Ectodermal cell (in vitro differentiated cells): ENCODE results near the gene PEX16.
A peak's percentile ranks its signal among the peaks of the same experiment; 100 is the strongest.

ENCODE experiments used
- H3K27ac ChIP-seq: 2 replicates; pipeline ENCODE4 v1.7.0; 2013; ENCODE audit warnings: mild to moderate bottlenecking, low read depth, low read length; ENCODE audit not compliant: insufficient read depth, poor library complexity, severe bottlenecking
- H3K27me3 ChIP-seq: 2 replicates; pipeline ENCODE4 v1.7.0; 2013; ENCODE audit warnings: mild to moderate bottlenecking, low read length; ENCODE audit not compliant: insufficient read depth, control insufficient read depth, poor library complexity, severe bottlenecking
- H3K36me3 ChIP-seq: one replicate; pipeline ENCODE4 v1.7.0; 2013; ENCODE audit warnings: low read length; ENCODE audit not compliant: control insufficient read depth, insufficient read depth
- H3K4me1 ChIP-seq: one replicate; pipeline ENCODE4 v1.7.0; 2013; ENCODE audit warnings: low read length; ENCODE audit not compliant: control insufficient read depth, insufficient read depth
- H3K4me3 ChIP-seq: 2 replicates; pipeline ENCODE4 v1.7.0; 2013; ENCODE audit warnings: low read depth, low read length, control low read depth; ENCODE audit not compliant: insufficient read depth
- H3K9me3 ChIP-seq: 2 replicates; pipeline ENCODE4 v1.7.0; 2013; ENCODE audit warnings: mild to moderate bottlenecking, low read length, moderate library complexity; ENCODE audit not compliant: control insufficient read depth
- WGBS, 2 experiments: methylation state at CpG; one replicate each; pipeline ENCODE4 v1.1.7; 2013; ENCODE audit warnings: missing lambda C conversion rate in 2 of 2; 5-methylcytosine and 5-hydroxymethylcytosine counted together

The PEX16 gene

DNA sequence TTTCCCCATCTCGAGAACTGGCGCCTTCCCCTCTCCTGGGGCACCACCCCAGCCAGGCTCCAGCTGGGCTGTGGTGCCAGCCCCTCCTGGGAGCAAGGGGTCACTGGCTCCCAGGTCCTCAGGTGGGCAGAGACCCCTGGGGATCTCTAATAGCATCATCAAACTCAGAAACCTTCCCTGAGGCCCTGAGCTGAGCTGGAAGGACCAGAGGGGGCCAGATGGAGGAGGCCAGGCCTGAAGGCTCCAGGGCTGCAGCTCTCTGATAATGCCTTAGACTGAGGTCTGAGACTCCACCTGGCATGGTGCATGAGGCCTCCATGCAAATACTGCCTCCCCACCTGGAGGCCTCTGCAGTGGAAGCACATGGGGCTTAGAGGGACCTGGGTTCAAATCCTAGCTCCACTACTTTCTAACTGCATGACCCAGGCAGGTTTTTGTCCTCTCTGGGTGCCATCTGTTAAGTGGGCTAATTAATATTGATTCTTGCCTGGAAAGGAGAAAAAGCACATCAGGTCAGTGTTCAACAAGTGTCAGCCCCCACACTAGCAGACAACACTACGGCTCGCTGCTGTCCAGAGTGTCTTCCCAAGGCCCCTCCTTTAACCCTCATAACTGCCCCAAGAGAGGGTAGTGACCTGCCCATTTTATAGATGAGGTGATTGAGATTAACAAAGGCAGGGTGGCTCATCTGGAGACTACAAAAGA, 30.7 kb downstream of the PEX16 start:
- Histone ChIP-seq H3K36me3 (no peaks in the 10 kb centered on the region), H3K27me3 (peaks cover 18% of the 10 kb centered on the region), H3K27ac (no peak overlapping the region), H3K4me1 (peaks cover 5% of the 10 kb centered on the region), H3K9me3 (no peaks in the 10 kb centered on the region), H3K4me3 (no peak overlapping the region)
- WGBS, 2 experiments: 83 to 84% methylated on average over 3 to 4 of the region's 4 CpGs

DNA sequence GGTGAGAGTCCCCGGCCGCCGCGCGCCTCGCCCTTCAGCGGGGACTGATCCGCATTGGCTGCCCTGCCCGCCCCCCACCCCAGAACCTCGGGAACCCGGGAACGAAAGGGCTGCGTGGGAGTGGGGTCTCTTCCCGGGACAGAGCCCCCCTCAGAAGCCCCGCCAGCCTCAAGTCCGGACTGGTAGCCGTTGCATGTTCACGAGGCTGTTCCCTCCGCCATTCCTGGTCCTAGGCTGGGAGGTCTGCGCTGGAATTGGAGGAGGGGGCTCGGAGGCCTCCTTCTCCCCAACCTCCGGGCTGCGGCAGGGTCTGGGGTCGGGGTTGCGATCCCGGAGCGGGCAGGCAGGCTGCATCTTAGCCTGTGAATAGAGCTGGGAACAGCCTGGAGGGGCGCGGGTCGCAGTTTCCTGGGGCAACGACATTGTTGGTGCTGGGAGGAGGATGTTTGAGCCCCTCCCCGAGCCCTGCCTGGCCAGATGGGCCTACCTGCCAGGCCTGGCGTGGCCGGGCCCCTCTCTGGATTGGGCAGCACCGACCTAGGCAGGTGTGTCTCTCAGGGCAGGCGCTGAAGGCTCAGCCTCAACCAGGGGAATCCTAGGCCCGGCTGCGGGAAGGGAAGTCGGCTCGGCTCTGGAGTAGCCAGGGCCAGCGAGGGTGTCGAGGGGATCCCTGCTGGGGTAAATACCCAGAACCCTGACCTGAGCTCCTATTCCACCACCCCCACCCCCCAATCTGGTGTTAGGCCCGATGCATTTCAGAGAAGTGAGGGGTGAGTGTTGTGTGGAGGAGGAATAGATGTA, 31.6 kb downstream of the PEX16 start:
- Histone ChIP-seq H3K9me3 (no peaks in the 10 kb centered on the region), H3K4me1 (peaks cover 5% of the 10 kb centered on the region), H3K4me3 (peak overlapping the region; percentile 63), H3K27me3 (peaks cover 18% of the 10 kb centered on the region), H3K27ac (no peak overlapping the region), H3K36me3 (no peaks in the 10 kb centered on the region)
- 11% methylated on average over 42 of the region's 43 CpGs for WGBS, 2 experiments

DNA sequence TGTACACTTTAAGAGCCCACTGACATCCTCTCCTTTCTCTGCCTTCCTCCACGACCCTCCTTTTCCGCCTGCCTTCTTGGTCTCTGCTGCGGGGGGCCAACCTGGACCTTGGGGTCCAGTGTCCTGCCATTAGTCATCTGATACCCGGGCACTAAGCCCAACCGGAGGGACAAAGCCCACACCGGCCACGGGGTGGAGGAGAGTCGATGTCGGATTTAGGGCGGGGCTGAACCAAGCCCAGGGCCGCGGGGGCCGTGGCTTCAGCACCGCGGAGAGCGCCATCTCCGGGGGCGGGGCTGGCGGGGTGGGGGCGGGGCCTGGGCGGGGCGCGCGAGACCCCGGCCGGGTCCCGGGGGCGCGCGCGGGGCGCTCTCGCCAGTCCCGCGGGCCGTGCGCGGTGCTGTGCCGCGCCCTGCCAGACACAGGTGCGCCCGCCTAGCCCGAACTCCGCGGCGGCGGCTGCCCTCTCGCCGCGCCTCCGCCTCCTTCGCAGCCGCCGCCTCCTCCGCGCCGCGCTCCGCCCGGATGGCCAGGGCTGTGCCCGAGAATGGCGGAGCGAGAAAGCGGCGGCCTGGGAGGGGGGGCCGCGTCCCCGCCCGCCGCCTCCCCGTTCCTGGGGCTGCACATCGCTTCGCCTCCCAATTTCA, 32.3 kb downstream of the PEX16 start, which contains the start of gene MAPK8IP1:
MAPK8IP1 (plus strand) TSS at position 378 of the 647 bp plus-strand sequence; CDS start at position 548, 170 bp downstream.
- Histone ChIP-seq H3K27me3 (peaks cover 18% of the 10 kb centered on the region), H3K4me3 (peak within 1 kb of the TSS; percentile 63), H3K4me1 (peaks cover 5% of the 10 kb centered on the region), H3K9me3 (no peaks in the 10 kb centered on the region), H3K36me3 (no peaks in the 10 kb centered on the region), H3K27ac (no peak within 1 kb of the TSS)
- 1% methylated on average over 73 of the region's 73 CpGs for WGBS, 2 experiments

DNA sequence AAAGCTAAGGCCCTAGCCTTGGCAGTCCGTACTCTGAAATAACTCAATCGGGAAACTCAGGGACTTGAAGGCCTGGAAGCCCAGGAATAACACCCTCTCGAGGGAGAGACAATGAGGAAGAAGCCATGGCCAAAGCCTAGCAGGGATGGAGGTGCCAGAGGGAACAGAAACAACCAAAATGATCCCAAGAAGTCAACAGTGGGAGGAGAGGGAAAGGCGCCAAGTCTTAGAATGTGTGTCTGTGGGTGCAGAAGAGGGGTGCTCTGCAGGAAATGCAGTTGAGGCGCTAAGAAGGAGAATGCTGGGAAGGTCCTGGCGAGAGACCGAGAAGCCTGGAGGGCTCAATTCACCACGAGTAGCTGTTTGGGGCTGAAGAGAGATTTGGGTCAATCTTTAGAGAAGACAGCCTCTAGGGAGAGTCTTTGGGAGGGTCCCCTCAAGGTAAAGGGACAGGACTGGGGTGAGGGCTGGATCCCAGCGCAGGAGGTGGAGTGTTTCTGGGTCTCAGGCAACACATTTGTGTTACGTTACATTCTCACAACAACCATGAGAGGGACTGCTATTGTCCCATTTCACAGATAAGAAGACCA, 33.0 kb downstream of the PEX16 start:
- Histone ChIP-seq H3K9me3 (no peaks in the 10 kb centered on the region), H3K27ac (no peak overlapping the region), H3K4me3 (peak overlapping the region; percentile 22), H3K36me3 (no peaks in the 10 kb centered on the region), H3K4me1 (peaks cover 5% of the 10 kb centered on the region), H3K27me3 (peaks cover 18% of the 10 kb centered on the region)
- WGBS, 2 experiments: 91 to 92% methylated on average over 10 of the region's 10 CpGs

DNA sequence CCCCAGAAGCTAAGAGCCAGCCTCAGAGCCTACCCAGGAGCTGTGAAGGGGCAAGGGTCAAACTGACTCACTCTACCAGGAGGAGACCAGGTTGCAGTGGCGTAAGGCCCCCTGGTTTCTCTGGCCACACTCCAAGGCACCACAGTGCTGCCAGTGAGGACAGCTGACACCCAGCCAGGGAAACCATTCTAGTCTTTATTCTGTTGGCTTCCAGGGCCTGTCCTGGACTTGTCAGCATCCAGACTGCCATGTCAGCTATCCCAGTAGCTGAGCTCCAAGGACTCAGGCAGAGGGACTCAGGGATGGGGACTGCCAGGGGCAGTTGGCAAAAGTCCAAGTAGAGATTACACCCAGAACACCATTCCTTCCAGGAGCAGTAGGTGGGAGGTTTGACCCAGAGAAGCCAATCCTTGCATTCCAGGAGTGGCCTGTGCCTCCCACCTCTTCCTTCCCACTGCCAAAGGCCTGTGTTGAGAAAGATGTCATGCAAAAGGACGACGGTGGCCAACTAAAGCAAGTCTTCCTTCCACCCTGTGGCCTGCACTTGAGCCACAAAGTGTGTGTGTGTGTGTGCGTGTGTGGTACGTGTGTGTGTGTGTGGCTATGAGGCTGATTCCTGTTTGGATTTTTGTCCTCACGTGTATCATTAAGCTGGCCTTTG, 35.8 kb downstream of the PEX16 start:
- peaks cover 16% of the 10 kb centered on the region for H3K27me3 ChIP-seq
- H3K4me3 ChIP-seq: no peak overlapping the region
- no peak overlapping the region for H3K27ac ChIP-seq
- no peaks in the 10 kb centered on the region for H3K9me3 ChIP-seq
- H3K4me1 ChIP-seq: peaks cover 5% of the 10 kb centered on the region
- H3K36me3 ChIP-seq: no peaks in the 10 kb centered on the region
- WGBS, 2 experiments: 87 to 91% methylated on average over 6 of the region's 6 CpGs

DNA sequence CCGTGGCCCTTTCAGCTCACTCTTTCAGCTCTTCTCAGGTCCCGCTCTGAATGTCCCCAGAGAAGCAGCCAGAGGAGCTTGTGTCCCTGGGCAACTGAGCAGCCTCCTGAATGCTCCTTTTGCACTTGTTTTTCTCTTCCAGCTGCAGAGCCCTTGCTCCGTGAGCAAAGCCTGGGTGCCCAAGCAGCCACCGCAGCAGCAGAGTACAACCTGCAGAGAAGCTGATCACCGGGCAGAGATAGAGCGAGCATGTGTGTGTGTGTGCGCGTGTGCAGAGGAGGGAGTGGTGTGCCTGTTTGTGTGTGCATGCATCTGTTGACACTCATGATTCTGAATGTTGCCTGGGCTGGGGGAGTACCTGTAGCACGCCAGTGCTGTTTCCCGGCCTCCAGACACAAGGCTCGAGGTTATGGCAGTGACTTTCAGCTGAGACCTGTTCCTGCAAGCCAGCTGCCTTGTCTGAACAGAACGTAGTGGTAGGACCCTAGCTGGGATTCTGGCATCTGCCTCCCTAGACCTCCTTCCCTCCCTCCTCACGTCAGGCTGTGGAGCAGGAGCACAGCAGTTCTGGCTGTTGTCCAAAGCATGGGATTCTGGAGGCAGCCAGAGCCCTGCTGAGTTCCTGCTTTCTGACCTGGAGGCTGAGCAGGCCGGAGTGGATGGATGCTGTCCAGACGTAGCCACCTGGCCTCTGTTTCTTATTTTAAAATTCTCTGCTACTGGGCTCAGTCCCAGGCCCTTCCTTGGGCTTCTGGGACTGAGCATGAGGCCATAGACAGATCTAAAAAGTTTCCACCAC, 36.7 kb downstream of the PEX16 start:
- H3K9me3 ChIP-seq: no peaks in the 10 kb centered on the region
- no peak overlapping the region for H3K4me3 ChIP-seq
- 95% methylated on average over 15 of the region's 15 CpGs for WGBS, 2 experiments
- H3K27ac ChIP-seq: no peak overlapping the region
- H3K27me3 ChIP-seq: peaks cover 8% of the 10 kb centered on the region
- H3K4me1 ChIP-seq: peaks cover 14% of the 10 kb centered on the region
- H3K36me3 ChIP-seq: no peaks in the 10 kb centered on the region

DNA sequence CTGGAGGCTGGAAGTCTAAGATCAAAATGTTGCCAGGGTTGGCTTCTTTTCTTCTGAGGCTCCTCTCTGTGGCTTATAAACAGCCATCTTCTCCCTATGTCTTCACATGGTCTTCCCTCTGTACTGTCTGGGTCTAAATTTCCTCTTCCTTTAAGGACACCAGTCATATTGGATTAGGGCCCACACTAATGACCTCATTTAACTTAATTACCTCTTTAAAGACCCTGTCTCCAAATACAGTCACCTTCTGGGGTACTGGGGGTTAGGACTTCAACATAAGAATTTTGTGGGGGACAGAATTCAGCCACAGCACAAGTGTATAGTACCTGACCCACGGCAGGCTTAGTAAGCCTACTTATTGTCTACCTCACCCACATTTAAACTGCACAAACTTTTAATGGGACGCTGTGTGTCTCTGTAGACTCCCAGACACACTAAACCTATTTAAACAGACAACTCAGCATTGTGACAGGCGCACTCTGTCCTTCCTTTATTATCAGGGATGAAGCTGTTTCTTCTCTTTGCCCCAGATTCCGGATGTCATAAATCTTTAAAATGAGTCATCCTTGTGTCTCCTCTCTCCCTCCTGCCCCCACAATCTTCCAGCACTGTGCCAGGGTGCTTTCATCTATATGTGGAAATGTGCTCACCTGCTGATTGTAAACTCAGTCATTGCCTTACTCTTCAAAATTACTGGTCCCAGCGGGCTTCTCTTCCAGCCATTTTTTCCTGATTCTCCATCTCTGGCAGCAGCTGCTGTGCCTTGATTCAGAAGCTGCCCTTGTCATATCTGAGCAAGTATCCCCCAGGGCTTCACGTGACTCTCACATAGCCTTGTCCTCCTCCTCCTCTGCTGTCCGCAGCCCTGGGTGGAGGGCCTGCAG, 37.6 kb downstream of the PEX16 start:
- no peak overlapping the region for H3K4me3 ChIP-seq
- peaks cover 2% of the 10 kb centered on the region for H3K27me3 ChIP-seq
- no peaks in the 10 kb centered on the region for H3K9me3 ChIP-seq
- peaks cover 13% of the 10 kb centered on the region for H3K4me1 ChIP-seq
- 90 to 95% methylated on average over 7 of the region's 7 CpGs for WGBS, 2 experiments
- H3K27ac ChIP-seq: no peak overlapping the region
- no peaks in the 10 kb centered on the region for H3K36me3 ChIP-seq

DNA sequence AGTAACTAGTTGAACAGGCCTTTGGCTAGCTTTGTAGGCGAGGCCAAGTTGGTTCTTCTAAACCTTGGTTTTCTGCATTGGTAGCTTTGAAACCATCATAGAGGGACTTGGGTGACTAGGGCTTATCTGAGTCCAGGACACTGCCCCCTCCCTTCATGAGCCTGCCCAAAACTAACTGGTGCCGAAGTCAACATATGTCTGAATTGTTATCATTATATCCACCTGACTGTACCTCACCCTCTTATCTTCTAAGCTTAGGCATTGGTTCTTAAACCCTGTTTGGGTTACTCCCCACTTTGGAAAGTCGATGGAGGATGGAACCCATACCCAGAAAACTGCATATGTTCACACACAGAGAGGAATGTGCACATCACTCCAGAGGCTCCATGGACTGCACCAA, 39.8 kb downstream of the PEX16 start:
- Histone ChIP-seq H3K4me3 (no peak overlapping the region), H3K27me3 (no peaks in the 10 kb centered on the region), H3K27ac (no peak overlapping the region), H3K9me3 (no peaks in the 10 kb centered on the region), H3K36me3 (no peaks in the 10 kb centered on the region), H3K4me1 (peaks cover 10% of the 10 kb centered on the region)
- whole genome bisulfite sequencing, 2 experiments: 94 to 97% methylated on average over 3 of the region's 3 CpGs
